Colonic mucosa (tissue), 4 donors: ENCODE results near the gene SH3BP2. TPM values are rescaled to one million over a fixed set of nuclear protein-coding genes. Genes with fewer than 3 reads are reported as not detected.

Experiments used
- DNase-seq: peaks from one replicate; pipeline ENCODE4 v3.0.0-alpha.2; 2020
- H3K27ac ChIP-seq: fragments of 200-600 bp; one replicate; pipeline ENCODE4 v1.8.0; 2021
- H3K27me3 ChIP-seq: fragments of 200-600 bp; one replicate; pipeline ENCODE4 v1.8.0; 2021
- H3K36me3 ChIP-seq: fragments of 200-600 bp; one replicate; pipeline ENCODE4 v1.8.0; 2021
- H3K4me1 ChIP-seq: fragments of 200-600 bp; one replicate; pipeline ENCODE4 v1.8.0; 2021; ENCODE audit warnings: mild to moderate bottlenecking
- H3K4me3 ChIP-seq: fragments of 200-600 bp; one replicate; pipeline ENCODE4 v1.8.0; 2021
- H3K9ac ChIP-seq, 2 donors: one replicate each; pipeline ENCODE4 v1.7.0; 2013; ENCODE audit warnings: control low read depth in 2 of 2, low read depth in 2 of 2, low read length in 2 of 2
- H3K9me3 ChIP-seq: fragments of 200-600 bp; one replicate; pipeline ENCODE4 v1.8.0; 2021
- intact Hi-C: fragments of 100-400 bp; cut with DNase I; formaldehyde crosslinking; loops from one replicate; pipeline ENCODE4 v1.14.1; 2022
- total RNA-seq, 2 donors: library from RNA; stranded (reverse); fragmentation: NEBNext Ultra II Directional in 1 of 2; extraction: Animal tissue kit (Norgen Biotek cat#: 25700) in 1 of 2; gene quantifications; one replicate each; pipeline ENCODE4 v1.2.1, GENCODE V29; 2021
- TF ChIP-seq, protein P1 (sequence below): fragments of 200-600 bp; IDR thresholded peaks from one replicate; pipeline ENCODE4 v1.8.0; 2022; ENCODE audit warnings: antibody characterized with exemption, mild to moderate bottlenecking
- donor health status: healthy.
- donor health status: DM: no; HTN: no; CAD: no.
- donor health status: DM: no; HTN: no; CAD: no.

The SH3BP2 gene
- total RNA-seq, 2 donors from 2014 or later = 62.2 to 70.8 TPM

DNA sequence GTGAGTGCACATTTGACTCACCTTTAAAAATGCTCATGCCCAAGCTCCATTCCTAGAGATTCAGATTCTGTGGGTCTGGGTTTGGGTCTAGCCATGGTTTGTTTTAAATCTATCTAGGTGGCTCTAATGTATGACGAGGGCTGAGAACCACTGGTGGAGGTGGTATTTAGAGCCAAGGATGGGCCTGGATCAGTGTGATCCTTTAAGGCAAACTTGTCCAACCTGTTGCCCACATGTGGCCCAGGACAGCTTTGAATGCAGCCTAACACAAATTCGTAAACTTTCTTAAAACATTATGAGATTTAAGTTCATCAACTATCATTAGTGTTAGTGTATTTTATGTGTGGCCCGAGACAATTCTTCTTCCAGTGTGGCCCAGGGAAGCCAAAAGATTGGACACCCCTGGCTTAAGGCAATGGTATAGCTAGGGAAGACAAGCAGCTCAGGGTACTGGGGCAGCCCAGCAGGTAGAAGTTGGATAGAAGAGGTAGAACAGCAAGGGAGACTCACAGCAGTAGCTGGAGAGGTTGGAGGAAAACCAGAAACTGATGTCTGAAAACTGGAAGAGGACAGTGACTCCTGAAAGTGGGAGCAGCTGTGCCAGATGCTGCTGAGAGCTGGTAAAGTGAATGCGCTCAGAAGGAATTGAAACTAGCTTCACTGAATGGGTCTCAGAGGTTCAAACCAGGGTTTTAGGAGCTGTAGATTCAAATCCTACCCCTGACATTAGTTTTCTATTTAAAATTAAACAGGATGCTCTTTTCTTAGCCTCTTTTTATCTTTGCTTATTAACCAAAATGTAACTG is 68.9 kb downstream of the SH3BP2 start:
- no peaks in the 10 kb centered on the region for H3K9me3 ChIP-seq
- H3K4me1 ChIP-seq = peaks cover 53% of the 10 kb centered on the region
- no peaks in the 10 kb centered on the region for H3K36me3 ChIP-seq
- intact Hi-C loops = no loop called here
- peak overlapping the region; percentile 14 for H3K27ac ChIP-seq
- H3K4me3 ChIP-seq = no peak overlapping the region
- H3K9ac ChIP-seq = peak overlapping the region in 1 of 2 donors; percentile 1
- DNase-seq = no peak
- H3K27me3 ChIP-seq = no peaks in the 10 kb centered on the region
- TF ChIP-seq, protein P1, sequence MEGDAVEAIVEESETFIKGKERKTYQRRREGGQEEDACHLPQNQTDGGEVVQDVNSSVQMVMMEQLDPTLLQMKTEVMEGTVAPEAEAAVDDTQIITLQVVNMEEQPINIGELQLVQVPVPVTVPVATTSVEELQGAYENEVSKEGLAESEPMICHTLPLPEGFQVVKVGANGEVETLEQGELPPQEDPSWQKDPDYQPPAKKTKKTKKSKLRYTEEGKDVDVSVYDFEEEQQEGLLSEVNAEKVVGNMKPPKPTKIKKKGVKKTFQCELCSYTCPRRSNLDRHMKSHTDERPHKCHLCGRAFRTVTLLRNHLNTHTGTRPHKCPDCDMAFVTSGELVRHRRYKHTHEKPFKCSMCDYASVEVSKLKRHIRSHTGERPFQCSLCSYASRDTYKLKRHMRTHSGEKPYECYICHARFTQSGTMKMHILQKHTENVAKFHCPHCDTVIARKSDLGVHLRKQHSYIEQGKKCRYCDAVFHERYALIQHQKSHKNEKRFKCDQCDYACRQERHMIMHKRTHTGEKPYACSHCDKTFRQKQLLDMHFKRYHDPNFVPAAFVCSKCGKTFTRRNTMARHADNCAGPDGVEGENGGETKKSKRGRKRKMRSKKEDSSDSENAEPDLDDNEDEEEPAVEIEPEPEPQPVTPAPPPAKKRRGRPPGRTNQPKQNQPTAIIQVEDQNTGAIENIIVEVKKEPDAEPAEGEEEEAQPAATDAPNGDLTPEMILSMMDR = no peak

DNA sequence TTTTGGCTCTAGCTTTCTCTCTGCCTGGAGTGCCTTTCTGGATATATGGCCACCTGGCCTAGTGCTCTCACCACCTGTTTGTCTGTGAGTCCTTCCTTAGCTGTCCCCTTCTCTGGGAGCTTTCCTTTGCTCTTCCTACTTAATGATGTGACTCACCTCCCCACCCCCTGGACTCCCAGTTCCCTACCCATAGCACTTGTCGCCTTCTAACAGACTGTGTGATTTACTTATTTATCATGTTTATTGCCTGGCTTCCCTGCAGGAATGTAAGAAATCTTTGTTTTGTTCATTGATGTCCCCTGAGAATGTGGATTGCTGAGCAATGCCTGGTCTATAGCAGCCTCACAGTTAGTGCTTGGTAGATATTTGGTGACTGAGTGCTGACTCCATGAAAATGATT is 69.6 kb downstream of the SH3BP2 start:
- Histone ChIP-seq H3K9ac (no peak overlapping the region), H3K4me1 (peaks cover 53% of the 10 kb centered on the region), H3K9me3 (no peaks in the 10 kb centered on the region), H3K27me3 (no peaks in the 10 kb centered on the region), H3K36me3 (no peaks in the 10 kb centered on the region), H3K4me3 (no peak overlapping the region), H3K27ac (peak overlapping the region; percentile 14)
- DNase-seq = no peak
- TF ChIP-seq, protein P1 = no peak
- intact Hi-C loops = no loop called here

DNA sequence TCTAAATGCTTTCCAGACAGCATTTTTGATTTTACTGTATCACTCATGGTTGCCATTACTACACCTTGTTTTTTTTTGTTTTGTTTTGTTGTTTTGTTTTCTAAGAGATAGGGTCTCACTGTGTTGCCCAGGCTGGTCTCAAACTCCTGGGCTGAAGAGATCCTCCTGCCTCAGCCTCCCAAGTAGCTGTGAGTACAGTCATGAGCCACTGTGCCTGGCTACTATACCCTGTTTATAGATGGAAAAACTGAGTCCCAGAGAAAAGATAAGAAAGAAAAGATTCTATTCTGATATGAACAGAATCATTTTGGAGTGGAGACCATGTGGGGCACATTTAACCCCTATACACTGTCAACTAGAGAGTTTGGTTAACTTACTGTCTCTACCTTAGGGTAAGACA is 70.8 kb downstream of the SH3BP2 start:
- TF ChIP-seq, protein P1 = no peak
- no peak overlapping the region for H3K27ac ChIP-seq
- intact Hi-C loops = no loop called here

DNA sequence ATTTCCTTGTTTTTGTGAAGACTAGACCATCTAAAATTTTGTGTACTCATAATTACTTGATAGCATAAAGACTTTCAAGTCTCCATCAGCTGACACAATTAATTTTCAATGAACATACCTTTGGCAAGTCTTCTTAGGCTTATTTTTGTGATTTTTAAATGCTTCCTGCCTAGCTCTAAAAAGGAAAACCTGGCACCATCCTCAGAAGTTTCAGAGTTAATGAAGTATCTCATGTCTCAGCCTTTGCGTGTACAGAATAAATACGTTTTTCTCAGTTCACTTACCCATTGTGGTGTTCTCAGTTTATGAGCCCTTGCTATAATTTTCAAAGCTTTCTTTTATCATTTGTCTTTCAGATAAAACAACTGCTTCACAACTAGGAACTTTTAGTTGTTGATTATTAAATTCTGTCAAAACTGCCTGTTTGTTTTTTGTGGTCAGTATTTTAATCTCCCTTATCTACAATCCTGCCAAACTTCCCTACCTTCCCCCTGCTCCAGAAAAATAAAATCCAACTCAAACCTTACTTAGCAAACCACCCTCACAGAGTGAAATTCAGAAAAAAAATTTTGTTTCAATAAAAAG is 72.4 kb downstream of the SH3BP2 start:
- Histone ChIP-seq H3K27ac (no peak overlapping the region), H3K9ac (no peak overlapping the region), H3K36me3 (no peaks in the 10 kb centered on the region), H3K27me3 (no peaks in the 10 kb centered on the region), H3K9me3 (no peaks in the 10 kb centered on the region), H3K4me3 (no peak overlapping the region), H3K4me1 (peaks cover 34% of the 10 kb centered on the region)
- TF ChIP-seq, protein P1 = no peak
- DNase-seq = no peak
- intact Hi-C loops = no loop called here

More for the DNA sequence above, 70.8 kb downstream of the SH3BP2 start:
- no peak overlapping the region for H3K4me3 ChIP-seq
- H3K36me3 ChIP-seq = no peaks in the 10 kb centered on the region
- H3K27me3 ChIP-seq = no peaks in the 10 kb centered on the region
- H3K4me1 ChIP-seq = peaks cover 49% of the 10 kb centered on the region
- no peaks in the 10 kb centered on the region for H3K9me3 ChIP-seq
- H3K9ac ChIP-seq = no peak overlapping the region
- no peak for DNase-seq

DNA sequence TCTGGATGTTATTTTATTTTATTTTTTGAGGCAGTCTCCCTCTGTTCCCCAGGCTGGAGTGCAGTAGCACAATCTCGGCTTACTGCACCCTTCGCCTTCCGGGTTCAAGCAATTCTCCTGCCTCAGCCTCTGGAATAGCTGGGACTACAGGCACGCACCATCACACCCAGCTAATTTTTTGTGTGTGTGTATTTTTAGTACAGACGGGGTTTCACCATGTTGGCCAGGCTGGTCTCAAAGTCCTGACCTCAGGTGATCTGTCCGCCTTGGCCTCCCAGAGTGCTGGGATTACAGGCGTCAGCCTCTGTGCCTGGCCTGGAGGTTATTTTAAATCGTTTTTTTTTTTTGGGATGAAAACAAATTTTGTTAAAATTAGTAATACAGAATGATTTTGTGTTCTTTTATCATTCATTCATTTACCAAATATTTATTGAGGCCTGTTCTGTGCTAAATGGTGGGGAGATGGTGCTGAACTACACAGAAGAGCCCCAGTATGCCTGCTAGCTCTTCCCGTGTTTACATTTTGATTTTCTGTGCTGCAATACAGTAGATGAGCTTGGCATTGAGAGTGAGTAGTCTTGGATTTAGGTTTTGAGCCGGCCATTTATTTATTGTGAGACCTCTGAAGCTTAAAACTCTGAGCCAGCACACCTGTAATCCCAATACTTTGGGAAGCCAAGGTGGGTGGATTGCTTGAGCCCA is 73.4 kb downstream of the SH3BP2 start:
- H3K9ac ChIP-seq = no peak overlapping the region
- H3K27ac ChIP-seq = no peak overlapping the region
- DNase-seq = no peak
- H3K27me3 ChIP-seq = no peaks in the 10 kb centered on the region
- H3K9me3 ChIP-seq = no peaks in the 10 kb centered on the region
- H3K36me3 ChIP-seq = no peaks in the 10 kb centered on the region
- H3K4me3 ChIP-seq = no peak overlapping the region
- intact Hi-C loops = no loop called here
- TF ChIP-seq, protein P1 = no peak
- H3K4me1 ChIP-seq = peaks cover 25% of the 10 kb centered on the region
